Smooth muscle cell (in vitro differentiated cells): ENCODE measurements around the gene CTIF. TPM values are rescaled to one million over a fixed set of nuclear protein-coding genes. Genes with fewer than 3 reads are reported as not detected.

ENCODE experiments used
- DNase-seq: peaks from one replicate; lab custom pipeline; 2025; ENCODE audit not compliant: unreplicated experiment; lab: John Stamatoyannopoulos, UW
- H2AFZ ChIP-seq: fragments of 200-600 bp; sonication (generic); 2 replicates; pipeline ENCODE4 v1.6.0; 2016; ENCODE audit warnings: antibody characterized with exemption, low read depth, mild to moderate bottlenecking
- H3F3A ChIP-seq: fragments of 200-600 bp; sonication (generic); 2 replicates; pipeline ENCODE4 v1.6.0; 2017; ENCODE audit warnings: antibody characterized with exemption, low read depth
- H3K27ac ChIP-seq: fragments of 200-600 bp; sonication (generic); 2 replicates; pipeline ENCODE4 v1.5.1; 2016; ENCODE audit warnings: low read depth, mild to moderate bottlenecking
- H3K27me3 ChIP-seq: fragments of 200-600 bp; sonication (generic); 2 replicates; pipeline ENCODE4 v1.6.1; 2016; ENCODE audit warnings: low read depth, mild to moderate bottlenecking
- H3K36me3 ChIP-seq: fragments of 200-600 bp; sonication (generic); 2 replicates; pipeline ENCODE4 v1.5.1; 2016; ENCODE audit warnings: low read depth
- H3K4me1 ChIP-seq: fragments of 200-600 bp; sonication (generic); 2 replicates; pipeline ENCODE4 v1.5.1; 2016; ENCODE audit warnings: low read depth
- H3K4me2 ChIP-seq: fragments of 200-600 bp; sonication (generic); 2 replicates; pipeline ENCODE4 v1.6.0; 2016; ENCODE audit warnings: mild to moderate bottlenecking
- H3K4me3 ChIP-seq: fragments of 200-600 bp; sonication (generic); 2 replicates; pipeline ENCODE4 v1.5.1; 2016; ENCODE audit warnings: mild to moderate bottlenecking
- H3K79me2 ChIP-seq: fragments of 200-600 bp; sonication (generic); 2 replicates; pipeline ENCODE4 v1.6.0; 2016; ENCODE audit warnings: low read depth, mild to moderate bottlenecking
- H3K9ac ChIP-seq: fragments of 200-600 bp; sonication (generic); 2 replicates; pipeline ENCODE4 v1.6.0; 2016; ENCODE audit warnings: low read depth
- H3K9me3 ChIP-seq: fragments of 200-600 bp; sonication (generic); replicated peaks from 2 replicates; pipeline ENCODE4 v1.5.1; 2016; ENCODE audit warnings: low read depth
- H4K20me1 ChIP-seq: fragments of 200-600 bp; sonication (generic); 2 replicates; pipeline ENCODE4 v1.6.0; 2016; ENCODE audit warnings: low read depth
- WGBS: methylation state at CpG from one replicate; pipeline ENCODE4 v1.1.7; 2016; ENCODE audit warnings: low lambda C conversion rate; 5-methylcytosine and 5-hydroxymethylcytosine counted together
- polyA plus RNA-seq: library from polyadenylated mRNA; unstranded; fragments of >200 nt; fragmentation: Nextera tagmentation; extraction: Ambion mirVana; gene quantifications from 2 replicates; pipeline ENCODE4 v1.2.1, GENCODE V29; 2016
- total RNA-seq: library from RNA; depleted of rRNA; stranded (reverse); fragments of >200 nt; gene quantifications from 2 replicates; pipeline ENCODE4 v1.2.3, GENCODE V29; 2014
- TF ChIP-seq, protein P1 (sequence below): fragments of 200-600 bp; sonication (generic); IDR thresholded peaks from 2 replicates; pipeline ENCODE4 v1.5.1; 2017; ENCODE audit warnings: borderline replicate concordance, mild to moderate bottlenecking, antibody characterized with exemption; ENCODE audit not compliant: insufficient read depth, poor library complexity, severe bottlenecking

The CTIF gene
- total and polyA plus RNA-seq, 2 experiments from 2014 or later = 22.2 to 25.3 TPM

DNA sequence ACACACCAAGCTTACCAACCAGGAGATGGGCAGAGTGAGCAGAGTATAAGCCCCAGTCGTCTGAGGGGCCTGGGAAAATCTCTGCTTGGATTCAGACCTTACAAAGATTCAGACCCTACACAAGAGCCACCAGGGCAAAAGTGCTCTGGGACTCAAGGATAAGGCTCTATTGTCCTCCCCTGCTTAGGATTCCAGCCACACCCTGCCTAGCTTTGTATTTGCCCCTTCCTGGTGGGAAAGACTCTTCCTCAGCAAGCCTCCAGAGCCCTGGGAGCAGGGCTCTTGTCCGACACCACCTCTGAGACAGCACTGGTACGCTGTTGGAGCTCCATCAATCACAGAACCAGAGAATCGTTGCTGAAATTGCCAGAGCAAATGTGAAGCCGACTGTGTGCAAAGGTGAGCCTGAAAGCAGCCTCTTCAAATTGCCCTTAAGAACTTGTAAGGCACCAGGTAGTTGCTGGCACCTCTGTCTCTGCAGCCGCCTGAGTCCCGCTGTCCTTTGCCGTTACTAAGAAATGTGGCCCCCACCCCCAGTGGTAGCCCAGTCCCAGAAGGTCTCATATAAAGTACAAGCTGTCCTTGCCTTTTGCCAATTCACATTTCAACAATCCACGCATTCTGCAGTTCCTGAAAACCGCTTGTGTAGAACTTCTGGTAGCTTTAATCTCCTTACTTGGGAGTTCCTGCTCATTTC is 148.7 kb downstream of the CTIF start:
- no peak overlapping the region for H3K4me3 ChIP-seq
- H3K36me3 ChIP-seq = no peaks in the 10 kb centered on the region
- H3K9ac ChIP-seq = no peak overlapping the region
- H3K4me1 ChIP-seq = peaks cover 6% of the 10 kb centered on the region
- TF ChIP-seq, protein P1, sequence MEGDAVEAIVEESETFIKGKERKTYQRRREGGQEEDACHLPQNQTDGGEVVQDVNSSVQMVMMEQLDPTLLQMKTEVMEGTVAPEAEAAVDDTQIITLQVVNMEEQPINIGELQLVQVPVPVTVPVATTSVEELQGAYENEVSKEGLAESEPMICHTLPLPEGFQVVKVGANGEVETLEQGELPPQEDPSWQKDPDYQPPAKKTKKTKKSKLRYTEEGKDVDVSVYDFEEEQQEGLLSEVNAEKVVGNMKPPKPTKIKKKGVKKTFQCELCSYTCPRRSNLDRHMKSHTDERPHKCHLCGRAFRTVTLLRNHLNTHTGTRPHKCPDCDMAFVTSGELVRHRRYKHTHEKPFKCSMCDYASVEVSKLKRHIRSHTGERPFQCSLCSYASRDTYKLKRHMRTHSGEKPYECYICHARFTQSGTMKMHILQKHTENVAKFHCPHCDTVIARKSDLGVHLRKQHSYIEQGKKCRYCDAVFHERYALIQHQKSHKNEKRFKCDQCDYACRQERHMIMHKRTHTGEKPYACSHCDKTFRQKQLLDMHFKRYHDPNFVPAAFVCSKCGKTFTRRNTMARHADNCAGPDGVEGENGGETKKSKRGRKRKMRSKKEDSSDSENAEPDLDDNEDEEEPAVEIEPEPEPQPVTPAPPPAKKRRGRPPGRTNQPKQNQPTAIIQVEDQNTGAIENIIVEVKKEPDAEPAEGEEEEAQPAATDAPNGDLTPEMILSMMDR = no peak
- no peak overlapping the region for H2AFZ ChIP-seq
- no peaks in the 10 kb centered on the region for H3K27me3 ChIP-seq
- 81% methylated on average over 10 of the region's 10 CpGs for WGBS
- no peak overlapping the region for H3K4me2 ChIP-seq
- no peak overlapping the region for H3K27ac ChIP-seq
- H3K9me3 ChIP-seq = no peaks in the 10 kb centered on the region
- peaks cover 12% of the 10 kb centered on the region for H3K79me2 ChIP-seq
- H4K20me1 ChIP-seq = peaks cover 5% of the 10 kb centered on the region
- no peaks in the 10 kb centered on the region for H3F3A ChIP-seq
- DNase-seq = no peak

DNA sequence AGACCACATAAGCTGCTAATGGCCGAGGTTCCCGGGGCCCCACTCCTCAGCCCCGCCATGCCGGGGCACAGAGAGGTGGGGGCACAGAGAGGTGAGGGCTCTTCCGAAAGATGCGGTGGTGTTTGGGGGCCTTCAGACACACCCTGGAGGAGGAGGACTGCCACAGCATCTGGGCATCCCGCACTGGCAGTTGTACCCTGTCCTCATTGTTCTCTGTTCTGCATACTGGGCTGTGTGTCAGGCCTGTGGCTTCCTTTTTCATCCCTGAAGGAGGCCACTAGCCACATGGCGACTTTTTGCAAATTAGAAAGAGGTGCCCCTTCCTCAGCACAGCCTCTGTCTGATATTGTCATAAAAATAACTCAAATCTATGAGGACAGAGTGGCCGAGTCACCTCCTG is 150.1 kb downstream of the CTIF start:
- TF ChIP-seq, protein P1 = no peak
- Histone ChIP-seq H3K79me2 (peaks cover 12% of the 10 kb centered on the region), H3K4me3 (no peak overlapping the region), H3K36me3 (no peaks in the 10 kb centered on the region), H3K9ac (no peak overlapping the region), H4K20me1 (peaks cover 8% of the 10 kb centered on the region), H3K9me3 (no peaks in the 10 kb centered on the region), H3K4me1 (peaks cover 6% of the 10 kb centered on the region), H3K4me2 (no peak overlapping the region), H3K27ac (no peak overlapping the region), H3F3A (no peaks in the 10 kb centered on the region), H2AFZ (no peak overlapping the region), H3K27me3 (no peaks in the 10 kb centered on the region)
- WGBS = 96% methylated on average over 9 of the region's 9 CpGs
- no peak for DNase-seq

- Histone ChIP-seq H3K79me2 (peaks cover 11% of the 10 kb centered on the region), H3K9me3 (no peaks in the 10 kb centered on the region), H3K4me2 (no peak overlapping the region), H3K9ac (no peak overlapping the region), H3K27ac (no peak overlapping the region), H3K4me1 (peaks cover 6% of the 10 kb centered on the region), H2AFZ (no peak overlapping the region), H3K27me3 (no peaks in the 10 kb centered on the region), H4K20me1 (peaks cover 9% of the 10 kb centered on the region), H3K4me3 (no peak overlapping the region), H3F3A (no peaks in the 10 kb centered on the region), H3K36me3 (no peaks in the 10 kb centered on the region)
- 85% methylated on average over 4 of the region's 4 CpGs for WGBS
- TF ChIP-seq, protein P1 = no peak
- no peak for DNase-seq
Measured at GRCh38 chr18:48689548-48689947, 150.7 kb downstream of the CTIF start.

- Histone ChIP-seq H3K4me3 (no peak overlapping the region), H3K79me2 (peaks cover 6% of the 10 kb centered on the region), H3K27ac (no peak overlapping the region), H3K4me2 (no peak overlapping the region), H4K20me1 (peaks cover 9% of the 10 kb centered on the region), H2AFZ (no peak overlapping the region), H3F3A (no peaks in the 10 kb centered on the region), H3K4me1 (peaks cover 6% of the 10 kb centered on the region), H3K27me3 (no peaks in the 10 kb centered on the region), H3K9me3 (no peaks in the 10 kb centered on the region), H3K36me3 (no peaks in the 10 kb centered on the region), H3K9ac (no peak overlapping the region)
- WGBS = over 99% methylated on average over 5 of the region's 5 CpGs
- no peak for DNase-seq
- TF ChIP-seq, protein P1 = no peak
Measured at GRCh38 chr18:48690494-48690893, 151.7 kb downstream of the CTIF start.
